Ishikawa (cell line): Measurements from ENCODE around the gene SLC12A7.

ENCODE experiments used
- NFIC ChIP-seq: IDR thresholded peaks from 2 replicates; pipeline ENCODE4 v1.6.1; 2012
- RAD21 ChIP-seq: IDR thresholded peaks from 2 replicates; pipeline ENCODE4 v1.6.1; 2012; ENCODE audit warnings: low read depth
- YY1 ChIP-seq: IDR thresholded peaks from 2 replicates; pipeline ENCODE4 v1.6.1; 2012; ENCODE audit warnings: low read depth

DNA sequence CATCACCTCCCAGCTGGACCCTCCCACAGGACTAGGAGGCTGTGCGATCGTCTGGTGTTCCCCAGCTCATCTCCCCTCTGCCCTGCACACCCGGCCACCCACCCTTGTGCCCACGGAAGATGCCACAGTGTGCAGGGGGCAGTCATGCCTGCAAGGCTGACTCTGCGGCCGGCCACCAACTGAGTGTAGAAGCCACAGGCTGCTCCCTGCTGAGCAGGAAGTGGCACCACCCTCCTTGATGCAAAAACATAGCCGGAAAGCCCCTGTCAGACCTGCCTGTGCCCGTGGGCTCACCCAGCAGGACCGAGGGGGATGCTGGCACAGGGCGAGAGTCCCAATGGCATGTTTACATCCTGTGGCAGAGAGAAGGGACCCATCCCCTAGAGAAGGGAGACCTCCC, 40.3 kb upstream of the SLC12A7 start:
- TF ChIP-seq YY1 (no peak), NFIC (no peak), RAD21 (no peak)
